Neuron (in vitro differentiated cells): Measurements from ENCODE around the gene SHB.

Experiments used
- H2AFZ ChIP-seq: one replicate; pipeline ENCODE4 v1.6.1; 2013; ENCODE audit warnings: low read depth, mild to moderate bottlenecking, inconsistent platforms, low read length, moderate library complexity
- H3K27me3 ChIP-seq: one replicate; pipeline ENCODE4 v1.6.1; 2013; ENCODE audit warnings: low read length; ENCODE audit not compliant: insufficient read depth
- H3K36me3 ChIP-seq: one replicate; pipeline ENCODE4 v1.6.1; 2013; ENCODE audit warnings: low read length; ENCODE audit not compliant: insufficient read depth
- H3K4me1 ChIP-seq: one replicate; pipeline ENCODE4 v1.6.1; 2013; ENCODE audit warnings: low read length; ENCODE audit not compliant: insufficient read depth
- H3K4me3 ChIP-seq: 2 replicates; pipeline ENCODE4 v1.5.1; 2013; ENCODE audit warnings: mild to moderate bottlenecking, low read length, moderate library complexity
- H3K9me3 ChIP-seq: one replicate; pipeline ENCODE4 v1.6.1; 2013; ENCODE audit warnings: low read length

Gene SHB

GRCh38 chr9:38064842-38065368, 4.1 kb downstream of the SHB start:
- Histone ChIP-seq H3K9me3 (no peaks in the 10 kb centered on the region), H2AFZ (no peak overlapping the region), H3K36me3 (no peaks in the 10 kb centered on the region), H3K27me3 (peaks cover 6% of the 10 kb centered on the region), H3K4me1 (peaks cover 22% of the 10 kb centered on the region), H3K4me3 (no peak overlapping the region)

- H3K4me1 ChIP-seq, result peaks cover 22% of the 10 kb centered on the region
- no peaks in the 10 kb centered on the region for H3K9me3 ChIP-seq
- H3K27me3 ChIP-seq, result peaks cover 6% of the 10 kb centered on the region
- no peak overlapping the region for H3K4me3 ChIP-seq
- no peak overlapping the region for H2AFZ ChIP-seq
- no peaks in the 10 kb centered on the region for H3K36me3 ChIP-seq
Observed at GRCh38 chr9:38063363-38063707, 5.7 kb downstream of the SHB start.

- H3K9me3 ChIP-seq, result no peaks in the 10 kb centered on the region
- H3K4me3 ChIP-seq, result no peak overlapping the region
- no peaks in the 10 kb centered on the region for H3K36me3 ChIP-seq
- peaks cover 5% of the 10 kb centered on the region for H3K27me3 ChIP-seq
- peaks cover 22% of the 10 kb centered on the region for H3K4me1 ChIP-seq
- no peak overlapping the region for H2AFZ ChIP-seq
Observed at GRCh38 chr9:38062498-38063362, 6.3 kb downstream of the SHB start.

- H3K9me3 ChIP-seq, result no peaks in the 10 kb centered on the region
- peaks cover 16% of the 10 kb centered on the region for H3K4me1 ChIP-seq
- no peaks in the 10 kb centered on the region for H3K36me3 ChIP-seq
- H3K4me3 ChIP-seq, result no peak overlapping the region
- H2AFZ ChIP-seq, result no peak overlapping the region
- H3K27me3 ChIP-seq, result no peaks in the 10 kb centered on the region
Observed at GRCh38 chr9:38062106-38062497, 6.9 kb downstream of the SHB start.

- Histone ChIP-seq H3K9me3 (no peaks in the 10 kb centered on the region), H2AFZ (no peak overlapping the region), H3K4me1 (peaks cover 9% of the 10 kb centered on the region), H3K4me3 (no peak overlapping the region), H3K27me3 (no peaks in the 10 kb centered on the region), H3K36me3 (no peaks in the 10 kb centered on the region)
Observed at GRCh38 chr9:38061326-38061977, 7.6 kb downstream of the SHB start.

GRCh38 chr9:38060681-38061080, 8.3 kb downstream of the SHB start:
- no peak overlapping the region for H2AFZ ChIP-seq
- no peak overlapping the region for H3K4me3 ChIP-seq
- H3K36me3 ChIP-seq, result no peaks in the 10 kb centered on the region
- H3K9me3 ChIP-seq, result no peaks in the 10 kb centered on the region
- no peaks in the 10 kb centered on the region for H3K27me3 ChIP-seq
- peaks cover 6% of the 10 kb centered on the region for H3K4me1 ChIP-seq

- H3K4me1 ChIP-seq, result peaks cover 6% of the 10 kb centered on the region
Observed at GRCh38 chr9:38059233-38059936, 9.6 kb downstream of the SHB start.

GRCh38 chr9:38058452-38059232, 10.4 kb downstream of the SHB start:
- H3K36me3 ChIP-seq, result no peaks in the 10 kb centered on the region
- H3K4me1 ChIP-seq, result peaks cover 3% of the 10 kb centered on the region
- no peaks in the 10 kb centered on the region for H3K9me3 ChIP-seq
- H3K4me3 ChIP-seq, result no peak overlapping the region
- no peak overlapping the region for H2AFZ ChIP-seq
- no peaks in the 10 kb centered on the region for H3K27me3 ChIP-seq

More at GRCh38 chr9:38059233-38059936, 9.6 kb downstream of the SHB start:
- H3K36me3 ChIP-seq, result no peaks in the 10 kb centered on the region
- no peak overlapping the region for H2AFZ ChIP-seq
- H3K9me3 ChIP-seq, result no peaks in the 10 kb centered on the region
- H3K4me3 ChIP-seq, result no peak overlapping the region
- H3K27me3 ChIP-seq, result no peaks in the 10 kb centered on the region

GRCh38 chr9:38057416-38058195, 11.4 kb downstream of the SHB start:
- Histone ChIP-seq H3K27me3 (no peaks in the 10 kb centered on the region), H2AFZ (no peak overlapping the region), H3K9me3 (no peaks in the 10 kb centered on the region), H3K4me1 (no peaks in the 10 kb centered on the region), H3K4me3 (no peak overlapping the region), H3K36me3 (no peaks in the 10 kb centered on the region)

- Histone ChIP-seq H3K9me3 (no peaks in the 10 kb centered on the region), H2AFZ (no peak overlapping the region), H3K4me1 (no peaks in the 10 kb centered on the region), H3K4me3 (no peak overlapping the region), H3K27me3 (no peaks in the 10 kb centered on the region), H3K36me3 (no peaks in the 10 kb centered on the region)
Observed at GRCh38 chr9:38054653-38055052, 14.4 kb downstream of the SHB start.

GRCh38 chr9:38053697-38054461, 15.1 kb downstream of the SHB start:
- H3K27me3 ChIP-seq, result no peaks in the 10 kb centered on the region
- H2AFZ ChIP-seq, result no peak overlapping the region
- no peaks in the 10 kb centered on the region for H3K4me1 ChIP-seq
- H3K4me3 ChIP-seq, result no peak overlapping the region
- H3K9me3 ChIP-seq, result no peaks in the 10 kb centered on the region
- H3K36me3 ChIP-seq, result no peaks in the 10 kb centered on the region
